ENCODE measurements around the gene ZCWPW1.
"Not testable (repeated sequence)": the region's sequence is repeated elsewhere in the genome, so short reads cannot be mapped to it uniquely, and the experiment has no call there.

ZCWPW1 gene

GRCh38 chr7:100453854-100454253 is 25.4 kb upstream of the ZCWPW1 start:
- not testable (repeated sequence) for DNase-seq

GRCh38 chr7:100452513-100452912 is 24.0 kb upstream of the ZCWPW1 start:
- DNase-seq = no peak

GRCh38 chr7:100449190-100449795 is 20.8 kb upstream of the ZCWPW1 start:
- DNase-seq = no peak

GRCh38 chr7:100447363-100447762 is 18.9 kb upstream of the ZCWPW1 start:
- not testable (repeated sequence) for DNase-seq

- no peak for DNase-seq
Measured at GRCh38 chr7:100446040-100446439, 17.5 kb upstream of the ZCWPW1 start.

- peak in 1 of 2 experiments; percentile 53 for DNase-seq
Measured at GRCh38 chr7:100444311-100445278, 16.1 kb upstream of the ZCWPW1 start.

GRCh38 chr7:100443096-100443840 is 14.8 kb upstream of the ZCWPW1 start:
- no peak for DNase-seq

GRCh38 chr7:100441641-100442535 is 13.4 kb upstream of the ZCWPW1 start:
- DNase-seq = no peak

GRCh38 chr7:100439244-100439643 is 10.7 kb upstream of the ZCWPW1 start:
- DNase-seq = not testable (repeated sequence)

- not testable (repeated sequence) for DNase-seq
Measured at GRCh38 chr7:100438731-100439130, 10.2 kb upstream of the ZCWPW1 start.

- DNase-seq = no peak
Measured at GRCh38 chr7:100438172-100438571, 9.7 kb upstream of the ZCWPW1 start.

- DNase-seq = no peak
Measured at GRCh38 chr7:100437150-100438100, 8.9 kb upstream of the ZCWPW1 start.

GRCh38 chr7:100435401-100436304 is 7.2 kb upstream of the ZCWPW1 start:
- DNase-seq = peak in 1 of 2 experiments; percentile 35

GRCh38 chr7:100434297-100435144 is 6.0 kb upstream of the ZCWPW1 start:
- no peak for DNase-seq

GRCh38 chr7:100433592-100434296 is 5.2 kb upstream of the ZCWPW1 start:
- DNase-seq = no peak

- DNase-seq = no peak
Measured at GRCh38 chr7:100433276-100433591, 4.7 kb upstream of the ZCWPW1 start.

- DNase-seq = no peak
Measured at GRCh38 chr7:100432621-100433275, 4.2 kb upstream of the ZCWPW1 start.

GRCh38 chr7:100432053-100432452 is 3.5 kb upstream of the ZCWPW1 start:
- no peak for DNase-seq

Data from SW 1271 (cell line).